ENCODE measurements around the gene KCNK17. TPM values are rescaled to one million over a fixed set of nuclear protein-coding genes. Genes with fewer than 3 reads are reported as not detected.
A peak's percentile ranks its signal among the peaks of the same experiment; 100 is the strongest.

KCNK17 gene
- total and polyA plus RNA-seq, 3 donors from 2014 or later: 0.32 to 0.47 (median 0.37) TPM

- no peak for TF ChIP-seq POLR2A (IDR thresholded peaks at IDR 0.05)
- TF ChIP-seq CTCF (IDR thresholded peaks at IDR 0.05): no peak
- Histone ChIP-seq H3K27ac (no peak overlapping the region), H3K4me3 (no peak overlapping the region), H3K27me3 (no peaks in the 10 kb centered on the region), H3K4me1 (no peaks in the 10 kb centered on the region), H3K36me3 (ENCODE audit: low read depth, missing control alignments) (no peaks in the 10 kb centered on the region), H3K9me3 (no peaks in the 10 kb centered on the region)
- DNase-seq: no peak
- WGBS, 2 donors: 85 to 89% methylated on average over 3 of the region's 3 CpGs
- intact Hi-C loops (cut with DNase I; ENCODE audit: low total_unique reads): no loop called here
These were observed 6.8 kb downstream of the KCNK17 start for GRCh38 chr6:39307462-39307861.

GRCh38 chr6:39304951-39305350, 9.3 kb downstream of the KCNK17 start:
- H3K27ac ChIP-seq: no peak overlapping the region

GRCh38 chr6:39303425-39304153, 10.6 kb downstream of the KCNK17 start:
- TF ChIP-seq CTCF (IDR thresholded peaks at IDR 0.05) (no peak), POLR2A (IDR thresholded peaks at IDR 0.05) (no peak)
- WGBS, 2 donors: 86 to 90% methylated on average over 11 to 30 of the region's 30 CpGs
- H3K36me3 ChIP-seq (ENCODE audit: low read depth, missing control alignments): no peaks in the 10 kb centered on the region
- H3K4me3 ChIP-seq: no peak overlapping the region
- intact Hi-C loops (cut with DNase I; ENCODE audit: low total_unique reads): loop anchor here (5.0 kb wide), 1 partner anchor 136 kb away; no protein-coding TSS in a partner anchor
- no peaks in the 10 kb centered on the region for H3K4me1 ChIP-seq
- no peak for DNase-seq
- no peaks in the 10 kb centered on the region for H3K27me3 ChIP-seq
- no peak overlapping the region for H3K27ac ChIP-seq
- no peaks in the 10 kb centered on the region for H3K9me3 ChIP-seq

More at GRCh38 chr6:39304951-39305350, 9.3 kb downstream of the KCNK17 start:
- no peak for TF ChIP-seq POLR2A (IDR thresholded peaks at IDR 0.05)
- no peak for TF ChIP-seq CTCF (IDR thresholded peaks at IDR 0.05)
- DNase-seq: no peak
- H3K9me3 ChIP-seq: no peaks in the 10 kb centered on the region
- H3K4me3 ChIP-seq: no peak overlapping the region
- no peaks in the 10 kb centered on the region for H3K36me3 ChIP-seq (ENCODE audit: low read depth, missing control alignments)
- intact Hi-C loops (cut with DNase I; ENCODE audit: low total_unique reads): loop anchor here (5.0 kb wide), 1 partner anchor 138 kb away; no protein-coding TSS in a partner anchor
- H3K4me1 ChIP-seq: no peaks in the 10 kb centered on the region
- no peaks in the 10 kb centered on the region for H3K27me3 ChIP-seq

DNA sequence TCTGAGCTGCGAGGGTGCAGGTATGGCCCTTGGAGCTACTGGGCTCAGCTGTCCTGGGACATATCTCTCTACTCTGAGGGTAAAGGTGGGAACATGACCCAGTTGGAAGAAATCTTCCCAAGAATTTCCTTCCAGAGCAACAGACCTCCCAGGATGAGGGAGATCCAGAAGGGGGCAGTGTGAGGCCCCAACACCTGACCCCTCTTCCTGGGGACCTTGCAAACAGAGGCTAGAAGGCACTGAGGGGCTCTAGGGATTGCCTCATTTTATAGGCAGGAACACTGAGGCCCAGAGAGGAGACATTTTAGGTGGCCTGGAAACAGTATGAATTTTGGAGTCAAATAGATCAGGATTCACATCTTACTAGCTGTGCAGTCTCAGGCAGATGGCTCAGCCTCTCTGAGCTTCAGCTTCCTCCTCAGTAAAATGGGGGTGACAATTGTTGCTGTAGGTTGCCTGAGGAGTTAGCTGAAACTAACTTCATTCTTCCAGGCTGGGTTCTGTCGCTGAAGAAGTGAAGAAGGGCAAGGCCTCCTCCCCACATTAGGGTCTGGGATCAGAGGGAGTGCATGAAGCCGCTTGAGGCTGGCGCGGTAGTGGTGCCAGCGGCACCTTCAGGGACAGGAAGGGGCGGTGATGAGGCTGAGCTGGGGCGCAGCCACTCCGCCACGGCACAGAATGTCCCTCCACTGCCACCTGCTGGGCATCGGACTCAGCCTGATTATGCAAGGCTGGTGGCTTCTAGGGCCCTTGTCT, 11.4 kb downstream of the KCNK17 start:
- WGBS, 2 donors: 28 to 33% methylated on average over 11 of the region's 11 CpGs
- H3K4me1 ChIP-seq: no peaks in the 10 kb centered on the region
- H3K27ac ChIP-seq: no peak overlapping the region
- TF ChIP-seq CTCF (IDR thresholded peaks at IDR 0.05): peak; percentile 55 to 80 (median 72)
- TF ChIP-seq POLR2A (IDR thresholded peaks at IDR 0.05): no peak
- no peaks in the 10 kb centered on the region for H3K9me3 ChIP-seq
- intact Hi-C loops (cut with DNase I; ENCODE audit: low total_unique reads): loop anchor here (5.0 kb wide), 1 partner anchor 136 kb away; no protein-coding TSS in a partner anchor
- H3K36me3 ChIP-seq (ENCODE audit: low read depth, missing control alignments): no peaks in the 10 kb centered on the region
- H3K4me3 ChIP-seq: no peak overlapping the region
- DNase-seq: peak; percentile 87
- H3K27me3 ChIP-seq: no peaks in the 10 kb centered on the region
